GM18519 (cell line): Measurements from ENCODE around the gene GUCY1A1.

Source experiments
- ATAC-seq: cut with Tn5 transposase; IDR thresholded peaks from one replicate; pipeline ENCODE4 v1.9.1; 2021; ENCODE audit warnings: mild to moderate bottlenecking, moderate library complexity; ENCODE audit not compliant: unreplicated experiment, low FRiP score

Gene GUCY1A1

DNA sequence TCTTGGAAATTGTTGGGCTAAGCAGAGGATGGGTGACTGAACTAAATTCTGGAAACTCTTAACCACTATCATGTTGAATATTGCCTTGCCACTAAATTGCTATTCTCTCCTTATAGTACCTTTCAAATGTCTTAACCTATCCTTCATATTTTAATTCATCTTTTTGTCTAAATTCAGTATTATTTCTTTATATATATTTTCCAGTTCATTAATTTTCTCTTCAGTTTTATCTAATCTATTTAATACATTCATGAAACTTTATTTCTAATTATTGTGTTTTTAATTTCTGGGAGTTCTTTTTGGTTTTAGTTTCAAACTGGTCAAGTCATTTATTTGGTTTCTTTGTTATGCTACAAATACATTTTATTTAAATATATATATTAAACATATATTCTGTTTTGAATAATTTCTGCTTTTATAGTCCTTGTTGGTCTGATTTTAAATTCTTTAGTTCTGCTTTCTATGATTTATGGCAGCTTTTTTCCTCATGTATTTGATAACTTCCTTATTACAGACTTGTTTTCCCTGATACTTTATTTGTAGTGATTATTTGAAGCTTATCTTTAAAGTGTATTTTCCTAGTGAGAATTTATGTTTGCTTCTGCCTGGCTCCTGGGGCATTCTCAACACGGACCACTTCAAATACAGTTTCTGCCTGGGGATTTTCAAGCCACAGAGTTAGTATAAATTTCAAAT is 8.5 kb upstream of the GUCY1A1 start:
- no peak for ATAC-seq

DNA sequence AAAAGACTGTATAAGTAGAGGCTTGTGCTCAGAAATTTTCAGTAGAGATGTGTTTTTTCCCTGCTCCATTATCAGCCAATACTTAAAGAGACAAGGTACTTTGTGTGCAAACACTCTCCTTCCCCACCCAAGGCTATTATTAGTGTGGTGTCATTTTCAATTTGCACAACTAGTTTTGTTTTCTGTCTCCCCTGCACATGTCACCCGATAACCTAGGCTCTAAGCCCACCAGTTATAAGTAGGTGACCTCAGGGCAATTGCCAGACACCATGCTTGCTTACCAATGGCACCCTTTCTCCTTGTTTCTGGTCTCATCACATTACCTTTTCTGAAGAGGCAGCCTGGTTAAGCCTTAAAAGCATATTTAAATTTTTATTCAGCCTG is 8.0 kb upstream of the GUCY1A1 start:
- no peak for ATAC-seq

GRCh38 chr4:155659176-155659575 is 7.5 kb upstream of the GUCY1A1 start:
- ATAC-seq, result no peak

GRCh38 chr4:155660436-155660835 is 6.2 kb upstream of the GUCY1A1 start:
- ATAC-seq, result no peak

GRCh38 chr4:155665054-155665453 is 1.6 kb upstream of the GUCY1A1 start:
- no peak for ATAC-seq

DNA sequence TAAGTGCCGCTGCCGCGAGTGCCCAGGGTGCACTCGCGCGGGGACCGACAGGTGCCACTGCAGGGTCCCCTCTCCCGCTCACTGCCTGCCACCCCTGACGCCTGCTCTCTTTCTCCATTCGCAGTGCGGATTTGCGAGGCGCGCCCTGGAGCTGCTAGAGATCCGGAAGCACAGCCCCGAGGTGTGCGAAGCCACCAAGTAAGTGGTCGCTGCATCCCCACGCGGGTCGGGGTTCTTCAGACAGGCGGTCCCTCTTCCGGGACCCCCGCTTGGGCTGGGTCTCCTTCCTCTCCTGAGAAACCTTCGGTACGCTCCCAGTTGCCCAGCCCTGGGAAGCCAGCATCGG is 547 bp downstream of the GUCY1A1 start:
- ATAC-seq, result peak; percentile 36

- peak; percentile 39 for ATAC-seq
Observed at GRCh38 chr4:155667568-155668511, 1.2 kb downstream of the GUCY1A1 start.

- ATAC-seq, result no peak
Observed at GRCh38 chr4:155668707-155669220, 2.1 kb downstream of the GUCY1A1 start.

GRCh38 chr4:155672342-155672741 is 5.7 kb downstream of the GUCY1A1 start:
- no peak for ATAC-seq

DNA sequence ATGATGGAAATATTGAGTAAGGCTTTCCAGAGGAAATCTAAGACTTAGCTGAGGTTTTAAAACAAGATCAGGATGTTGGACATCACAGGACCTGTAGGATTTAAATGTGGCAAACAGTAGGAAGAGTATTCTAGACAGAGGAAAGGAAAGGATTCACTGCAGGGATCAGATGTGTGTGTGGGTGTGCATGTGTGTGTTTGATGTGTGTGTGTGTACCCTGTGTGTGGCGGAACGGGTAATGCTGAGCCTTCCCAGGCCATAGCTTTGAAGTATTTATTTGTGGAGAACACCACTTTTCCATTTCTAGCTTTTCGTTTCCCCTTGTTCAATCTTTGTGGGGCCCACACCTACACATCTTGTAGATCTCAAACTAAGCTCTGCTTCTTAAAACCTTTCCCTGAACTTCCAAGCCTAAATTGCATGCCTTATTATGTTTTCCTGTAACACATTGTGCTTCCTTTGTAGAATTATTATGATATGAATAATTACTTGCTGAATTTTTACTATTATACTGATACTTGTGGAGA is 6.9 kb downstream of the GUCY1A1 start:
- no peak for ATAC-seq

GRCh38 chr4:155674669-155675071 is 8.0 kb downstream of the GUCY1A1 start:
- no peak for ATAC-seq

- ATAC-seq, result peak; percentile 84
Observed at GRCh38 chr4:155675709-155676429, 9.2 kb downstream of the GUCY1A1 start.

- peak; percentile 1 for ATAC-seq
Observed at GRCh38 chr4:155676430-155676825, 9.8 kb downstream of the GUCY1A1 start.

DNA sequence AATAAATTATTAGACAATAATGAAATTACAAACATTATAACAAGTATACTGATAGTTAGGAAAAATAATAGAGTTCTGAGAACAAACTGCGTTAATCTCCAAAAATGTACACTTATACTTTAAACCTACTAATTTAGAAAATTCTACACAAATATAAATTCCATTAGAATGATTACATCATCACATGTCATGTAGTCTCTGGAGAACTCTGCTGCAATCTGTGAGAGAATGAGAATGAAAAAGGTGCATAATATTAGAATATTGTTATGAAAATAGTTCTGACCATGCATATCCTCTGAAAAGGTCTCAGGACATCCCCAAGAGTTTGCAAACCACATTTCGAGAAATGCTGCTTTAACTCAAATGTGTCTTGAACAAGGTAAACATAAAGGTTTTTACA is 11.4 kb downstream of the GUCY1A1 start:
- no peak for ATAC-seq

DNA sequence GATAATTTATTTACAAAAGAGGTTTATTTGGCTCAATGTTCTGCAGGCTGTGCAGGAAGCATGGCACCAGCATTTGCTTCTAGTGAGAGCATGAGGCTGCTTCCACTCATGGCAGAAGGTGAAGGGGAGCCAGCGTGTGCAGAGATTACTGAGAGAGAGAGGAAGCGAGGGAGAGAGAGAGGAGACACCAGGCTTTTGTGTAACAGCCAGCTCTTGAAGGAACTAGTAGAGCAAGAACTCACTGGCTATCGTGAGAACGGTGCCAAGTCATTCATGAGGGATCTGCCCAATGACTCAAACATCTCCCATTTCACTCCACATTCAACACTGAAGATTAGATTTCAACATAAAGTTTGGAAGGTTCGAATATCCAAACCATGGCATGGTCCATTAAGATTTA is 12.7 kb downstream of the GUCY1A1 start:
- ATAC-seq, result no peak

DNA sequence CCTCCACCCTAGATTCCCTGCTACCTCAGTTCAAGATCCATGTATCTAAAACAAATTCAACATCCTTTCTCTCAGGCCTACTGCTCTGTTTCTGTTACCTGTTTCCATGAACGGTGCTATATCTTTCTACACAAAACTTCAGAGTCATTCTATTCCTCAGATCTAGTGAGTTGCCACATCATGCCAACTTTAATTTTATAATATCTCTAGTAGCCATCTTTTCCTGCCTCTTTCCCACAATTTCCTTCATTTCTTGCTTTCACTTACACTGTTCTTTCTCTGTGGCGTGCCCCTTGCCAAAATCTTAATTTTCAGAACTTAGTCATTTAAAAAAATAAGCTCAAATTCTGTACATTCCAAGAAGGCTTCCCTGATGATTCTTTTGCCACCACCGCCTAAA is 15.2 kb downstream of the GUCY1A1 start:
- ATAC-seq, result no peak

DNA sequence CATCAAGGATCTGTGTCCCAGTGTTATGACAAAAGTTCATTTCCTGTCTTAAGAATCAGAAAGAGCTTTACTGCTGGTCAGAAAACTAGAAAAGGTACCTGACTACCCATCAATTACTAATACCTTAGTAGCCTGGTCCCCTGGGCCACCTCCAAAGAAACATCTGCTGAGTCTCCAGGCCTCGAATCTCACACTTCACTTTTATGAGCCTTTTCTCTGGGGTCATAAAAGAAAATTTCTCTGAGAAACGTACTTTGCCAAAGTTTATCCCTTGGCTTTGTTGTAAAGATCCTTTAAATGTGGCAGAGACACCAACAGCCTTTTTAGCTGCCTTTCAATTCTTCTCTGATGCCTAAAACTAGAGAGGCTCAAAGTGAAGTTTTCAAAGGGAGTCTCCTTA is 17.8 kb downstream of the GUCY1A1 start:
- ATAC-seq, result no peak

GRCh38 chr4:155684892-155685541 is 18.4 kb downstream of the GUCY1A1 start:
- no peak for ATAC-seq

DNA sequence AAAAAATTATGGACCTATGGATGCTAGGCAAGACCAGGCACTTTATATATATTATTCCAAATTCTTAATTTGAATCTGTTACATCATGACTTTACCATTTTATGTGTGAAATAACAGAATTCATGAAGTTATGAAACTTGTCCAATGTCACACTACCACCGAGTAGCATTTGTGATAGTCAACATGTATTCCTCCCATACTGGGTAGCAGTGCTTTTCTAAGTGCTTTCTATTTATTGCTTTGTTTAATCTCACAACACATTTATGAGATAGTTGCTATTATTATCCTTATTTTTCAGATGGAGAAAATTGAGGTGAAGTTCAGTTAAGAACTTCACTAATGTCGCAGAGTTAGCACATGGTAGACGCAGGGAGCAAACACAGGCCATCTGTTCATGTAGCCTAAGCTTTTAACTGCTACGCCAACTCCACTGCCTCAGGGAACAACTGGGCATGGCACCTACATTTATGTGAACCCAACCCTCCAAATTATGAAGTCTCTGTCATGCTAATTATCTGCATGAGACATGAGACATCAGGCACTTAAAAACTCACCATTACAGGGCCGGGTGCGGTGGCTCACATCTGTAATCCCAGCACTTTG is 20.8 kb downstream of the GUCY1A1 start:
- ATAC-seq, result no peak

DNA sequence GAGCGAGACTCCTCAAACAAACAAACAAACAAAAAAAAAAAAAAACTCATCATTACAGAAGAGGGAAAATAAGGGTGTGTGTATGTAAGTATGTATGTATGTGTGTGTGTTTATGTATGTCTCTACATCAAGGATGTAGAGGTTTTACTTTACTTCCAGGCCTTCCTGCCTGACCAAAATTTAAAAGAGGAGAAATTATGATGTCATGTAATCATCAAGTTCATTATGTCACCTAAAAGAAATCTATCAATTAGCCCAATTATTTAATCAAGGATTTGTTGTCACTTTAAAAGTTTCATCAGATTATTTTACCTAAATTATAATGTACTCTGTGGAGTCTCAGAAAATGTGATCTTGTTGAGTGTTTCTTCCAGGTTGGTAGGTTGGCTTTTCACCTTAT is 21.6 kb downstream of the GUCY1A1 start:
- ATAC-seq, result no peak
